ENCODE data around the gene MAPK13. TPM values are rescaled to one million over a fixed set of nuclear protein-coding genes. Genes with fewer than 3 reads are reported as not detected.

Gene MAPK13
- total RNA-seq, 1 experiment from 2014 or later: 146 TPM

DNA sequence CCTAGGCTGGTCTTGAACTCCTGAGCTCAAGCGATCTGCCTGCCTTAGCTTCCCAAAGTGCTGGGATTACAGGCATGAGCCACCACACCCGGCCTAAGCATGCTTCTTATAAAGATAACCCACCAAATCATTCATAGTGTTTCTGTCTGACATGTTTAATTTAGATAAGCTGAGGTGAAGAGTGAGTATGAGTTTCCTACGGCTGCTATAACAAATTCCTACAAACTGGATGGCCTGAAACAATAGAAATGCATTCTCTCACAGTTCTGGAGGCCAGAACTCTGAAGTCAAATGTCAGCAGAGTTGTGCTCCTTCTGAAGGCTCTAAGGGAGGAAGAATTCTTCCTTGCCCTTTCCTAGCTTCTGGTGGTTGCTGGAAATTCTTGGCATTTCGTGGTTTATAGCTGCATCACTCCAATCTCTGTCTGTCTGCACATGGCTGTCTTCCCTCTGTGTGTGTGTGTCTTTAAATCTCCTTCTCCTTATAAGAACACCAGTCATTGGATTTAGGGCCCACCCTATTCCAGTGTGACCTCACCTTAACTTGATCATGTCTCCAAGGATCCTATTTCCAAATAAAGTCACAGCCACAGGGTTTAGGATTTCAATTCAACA, 29.9 kb downstream of the MAPK13 start:
- CTCF ChIA-PET: no interaction called here
- no peaks in the 10 kb centered on the region for H4K20me1 ChIP-seq (ENCODE audit: insufficient read depth)
- POLR2A ChIA-PET (ENCODE audit: unreplicated experiment): no interaction called here

DNA sequence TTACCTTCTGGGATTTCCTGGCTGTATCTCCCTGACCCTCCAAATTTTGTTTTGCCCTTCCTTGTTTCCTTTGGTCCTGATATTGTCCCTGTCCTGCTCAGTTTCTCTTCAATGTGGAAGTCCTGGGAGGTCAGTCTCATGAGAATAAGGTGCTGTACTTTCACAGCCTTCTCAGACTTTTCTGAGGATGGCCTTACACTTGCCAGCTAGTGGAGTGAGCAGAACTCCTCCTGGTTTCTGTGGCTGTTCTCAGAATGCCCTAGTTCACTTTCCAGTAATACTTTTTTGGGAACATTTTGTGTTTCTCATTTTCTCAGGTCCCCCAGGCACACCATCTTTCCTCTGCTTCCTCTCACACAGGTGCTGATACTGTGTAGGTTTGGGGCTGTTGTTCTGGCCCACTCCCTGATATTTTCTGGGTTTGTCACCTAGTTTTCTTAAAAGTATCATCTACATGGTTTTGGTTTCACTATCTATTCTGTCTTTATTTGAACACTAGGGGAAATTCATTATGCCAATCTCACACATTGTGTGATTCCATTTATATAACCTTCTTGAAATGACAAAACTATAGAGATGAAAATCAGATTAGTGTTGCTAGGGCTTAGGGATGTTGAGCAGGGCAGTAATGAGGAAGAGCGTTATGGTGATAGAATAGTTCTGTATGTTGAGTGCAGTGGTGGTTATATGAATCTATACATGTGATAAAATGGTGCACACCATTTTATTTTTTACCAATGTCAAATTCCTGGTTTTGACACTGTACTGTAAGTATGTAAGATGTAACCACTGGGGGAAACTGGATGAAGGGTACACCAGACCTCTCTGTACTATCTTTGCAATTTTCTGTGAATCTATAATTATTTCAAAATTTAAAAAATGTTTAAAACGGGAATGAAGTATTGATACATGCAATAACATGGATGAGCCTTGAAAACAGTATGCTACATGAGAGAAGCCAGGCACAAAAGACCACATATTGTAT, 39.0 kb downstream of the MAPK13 start:
- no peak overlapping the region; the same call in 1 of the 2 replicates for H2AFZ ChIP-seq
- CTCF ChIA-PET: no interaction called here
- H3K9me2 ChIP-seq (ENCODE audit: insufficient read depth): no peaks in the 10 kb centered on the region
- no peaks in the 10 kb centered on the region for H3K36me3 ChIP-seq (ENCODE audit: low read depth)
- POLR2A ChIA-PET (ENCODE audit: unreplicated experiment): no interaction called here
- no peaks in the 10 kb centered on the region for H4K20me1 ChIP-seq (ENCODE audit: insufficient read depth)
- no peaks in the 10 kb centered on the region; the same call in 1 of the 2 replicates for H3F3A ChIP-seq (ENCODE audit: insufficient read depth, low read depth)
- H3K4me3 ChIP-seq: no peak overlapping the region
- no peak overlapping the region for H3K27ac ChIP-seq
- no peaks in the 10 kb centered on the region for H3K4me1 ChIP-seq (replicated peaks; ENCODE audit: insufficient read depth)
- TF ChIP-seq CTCF (conservative IDR thresholded peaks at IDR 0.05): no peak
- no peak for TF ChIP-seq EZH2 (IDR thresholded peaks at IDR 0.05; ENCODE audit: low read depth)
- H3K9me3 ChIP-seq (ENCODE audit: insufficient read depth, low read depth): no peaks in the 10 kb centered on the region
- intact Hi-C loops (cut with micrococcal nuclease; ENCODE audit: unreplicated experiment): no loop called here
- DNase-seq: no peak
- H3K4me2 ChIP-seq: no peak overlapping the region
- BruUV-seq (replicated peaks): no TSS peak
- H3K79me2 ChIP-seq (ENCODE audit: low read depth): no peaks in the 10 kb centered on the region
- H3K27me3 ChIP-seq (ENCODE audit: insufficient read depth, low read depth): no peaks in the 10 kb centered on the region

More for the DNA sequence above, 29.9 kb downstream of the MAPK13 start:
- H3K4me1 ChIP-seq (replicated peaks; ENCODE audit: insufficient read depth): peaks cover 2% of the 10 kb centered on the region
- intact Hi-C loops (cut with micrococcal nuclease; ENCODE audit: unreplicated experiment): no loop called here
- H3K27ac ChIP-seq: no peak overlapping the region
- no peak for DNase-seq
- H3K27me3 ChIP-seq (ENCODE audit: insufficient read depth, low read depth): no peaks in the 10 kb centered on the region
- no peak overlapping the region for H3K4me3 ChIP-seq
- no peak overlapping the region for H3K4me2 ChIP-seq
- H3K9me3 ChIP-seq (ENCODE audit: insufficient read depth, low read depth): peaks cover 22% of the 10 kb centered on the region
- H2AFZ ChIP-seq: no peak overlapping the region
- no TSS peak for BruUV-seq (replicated peaks)
- no peaks in the 10 kb centered on the region for H3K79me2 ChIP-seq (ENCODE audit: low read depth)
- no peaks in the 10 kb centered on the region; the same call in 1 of the 2 replicates for H3K9me2 ChIP-seq (ENCODE audit: insufficient read depth)
- peaks cover 6% of the 10 kb centered on the region for H3F3A ChIP-seq (ENCODE audit: insufficient read depth, low read depth)
- no peak for TF ChIP-seq CTCF (conservative IDR thresholded peaks at IDR 0.05)
- no peak for TF ChIP-seq EZH2 (IDR thresholded peaks at IDR 0.05; ENCODE audit: low read depth)
- no peaks in the 10 kb centered on the region for H3K36me3 ChIP-seq (ENCODE audit: low read depth)

DNA sequence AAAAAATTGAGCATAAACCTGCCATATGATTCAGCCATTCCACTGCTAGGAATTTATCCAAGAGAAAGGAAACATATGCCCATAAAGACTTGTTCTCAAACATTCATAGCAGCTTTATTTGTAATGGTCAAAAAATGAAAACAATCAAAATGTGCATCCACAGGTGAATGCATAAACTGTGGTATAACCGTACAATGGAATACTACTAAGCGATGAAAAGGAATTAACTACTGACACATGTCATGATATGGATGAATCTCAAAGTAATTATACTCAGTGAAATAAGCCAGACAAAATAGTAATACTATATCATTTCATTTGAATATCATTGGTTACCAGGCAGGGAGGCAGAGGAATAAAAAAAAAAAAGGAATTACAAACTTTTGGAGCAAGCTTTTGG, 40.4 kb downstream of the MAPK13 start:
- Histone ChIP-seq H3K79me2 (ENCODE audit: low read depth) (no peaks in the 10 kb centered on the region), H4K20me1 (ENCODE audit: insufficient read depth) (no peaks in the 10 kb centered on the region), H3K9me2 (ENCODE audit: insufficient read depth) (peaks cover 5% of the 10 kb centered on the region; the same call in 1 of the 2 replicates), H3K9me3 (ENCODE audit: insufficient read depth, low read depth) (no peaks in the 10 kb centered on the region), H3K4me3 (no peak overlapping the region), H3K36me3 (ENCODE audit: low read depth) (no peaks in the 10 kb centered on the region), H3K4me1 (replicated peaks; ENCODE audit: insufficient read depth) (no peaks in the 10 kb centered on the region), H3K27ac (no peak overlapping the region), H3F3A (ENCODE audit: insufficient read depth, low read depth) (no peaks in the 10 kb centered on the region; the same call in 1 of the 2 replicates), H3K27me3 (ENCODE audit: insufficient read depth, low read depth) (no peaks in the 10 kb centered on the region), H2AFZ (no peak overlapping the region), H3K4me2 (no peak overlapping the region)
- no peak for TF ChIP-seq CTCF (conservative IDR thresholded peaks at IDR 0.05)
- no peak for TF ChIP-seq EZH2 (IDR thresholded peaks at IDR 0.05; ENCODE audit: low read depth)
- BruUV-seq (replicated peaks): no TSS peak
- intact Hi-C loops (cut with micrococcal nuclease; ENCODE audit: unreplicated experiment): no loop called here
- ChIA-PET POLR2A (ENCODE audit: unreplicated experiment) (interaction anchor here (0.6 kb wide), 1 partner anchor 167 kb away, joined by 12 read pairs; no protein-coding TSS in a partner anchor), CTCF (no interaction called here)
- no peak for DNase-seq

Measured in PC-9 (cell line).